GM12874 (cell line): ENCODE results near the gene WHRN.

Experiments
- TF ChIP-seq, protein P1 (sequence below): IDR thresholded peaks from 2 replicates; pipeline ENCODE4 v1.5.1; 2011; ENCODE audit warnings: low read depth, mild to moderate bottlenecking, control low read depth, low read length, moderate library complexity; ENCODE audit not compliant: insufficient read depth

WHRN gene

DNA sequence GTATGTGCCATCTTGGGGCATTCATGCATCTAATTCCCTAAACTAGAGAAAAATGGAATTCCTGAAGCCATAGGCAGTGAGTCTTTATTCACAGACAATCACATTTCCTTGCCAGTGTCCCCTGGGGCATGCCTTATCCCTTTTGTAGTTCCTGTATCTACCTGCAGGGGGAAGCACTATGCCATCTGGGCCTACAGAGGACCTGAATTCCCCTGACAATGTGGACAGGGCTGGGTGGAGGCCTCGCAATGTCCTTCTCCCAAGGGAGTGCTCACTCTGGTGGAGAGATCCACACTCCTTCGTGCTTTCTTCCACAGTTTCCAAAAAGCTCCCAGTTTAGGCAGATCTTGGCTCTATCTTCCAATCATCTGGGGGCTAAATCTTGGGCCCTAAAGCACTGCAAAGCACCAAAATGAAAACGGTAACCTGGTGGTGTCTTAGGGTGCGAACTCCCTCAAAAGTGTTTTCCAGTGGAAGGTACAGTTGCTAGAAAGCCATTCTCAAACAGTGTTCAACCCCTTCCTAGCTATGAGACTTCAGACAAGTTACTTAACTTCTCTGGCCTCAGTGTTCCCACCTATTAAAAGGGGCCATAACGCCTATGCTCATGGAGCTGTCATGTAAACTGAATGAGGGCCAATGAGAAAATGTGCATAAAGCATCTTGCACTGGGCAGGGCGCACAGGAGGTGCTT, 17.5 kb downstream of the WHRN start:
- TF ChIP-seq, protein P1, sequence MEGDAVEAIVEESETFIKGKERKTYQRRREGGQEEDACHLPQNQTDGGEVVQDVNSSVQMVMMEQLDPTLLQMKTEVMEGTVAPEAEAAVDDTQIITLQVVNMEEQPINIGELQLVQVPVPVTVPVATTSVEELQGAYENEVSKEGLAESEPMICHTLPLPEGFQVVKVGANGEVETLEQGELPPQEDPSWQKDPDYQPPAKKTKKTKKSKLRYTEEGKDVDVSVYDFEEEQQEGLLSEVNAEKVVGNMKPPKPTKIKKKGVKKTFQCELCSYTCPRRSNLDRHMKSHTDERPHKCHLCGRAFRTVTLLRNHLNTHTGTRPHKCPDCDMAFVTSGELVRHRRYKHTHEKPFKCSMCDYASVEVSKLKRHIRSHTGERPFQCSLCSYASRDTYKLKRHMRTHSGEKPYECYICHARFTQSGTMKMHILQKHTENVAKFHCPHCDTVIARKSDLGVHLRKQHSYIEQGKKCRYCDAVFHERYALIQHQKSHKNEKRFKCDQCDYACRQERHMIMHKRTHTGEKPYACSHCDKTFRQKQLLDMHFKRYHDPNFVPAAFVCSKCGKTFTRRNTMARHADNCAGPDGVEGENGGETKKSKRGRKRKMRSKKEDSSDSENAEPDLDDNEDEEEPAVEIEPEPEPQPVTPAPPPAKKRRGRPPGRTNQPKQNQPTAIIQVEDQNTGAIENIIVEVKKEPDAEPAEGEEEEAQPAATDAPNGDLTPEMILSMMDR, result peak; percentile 91

DNA sequence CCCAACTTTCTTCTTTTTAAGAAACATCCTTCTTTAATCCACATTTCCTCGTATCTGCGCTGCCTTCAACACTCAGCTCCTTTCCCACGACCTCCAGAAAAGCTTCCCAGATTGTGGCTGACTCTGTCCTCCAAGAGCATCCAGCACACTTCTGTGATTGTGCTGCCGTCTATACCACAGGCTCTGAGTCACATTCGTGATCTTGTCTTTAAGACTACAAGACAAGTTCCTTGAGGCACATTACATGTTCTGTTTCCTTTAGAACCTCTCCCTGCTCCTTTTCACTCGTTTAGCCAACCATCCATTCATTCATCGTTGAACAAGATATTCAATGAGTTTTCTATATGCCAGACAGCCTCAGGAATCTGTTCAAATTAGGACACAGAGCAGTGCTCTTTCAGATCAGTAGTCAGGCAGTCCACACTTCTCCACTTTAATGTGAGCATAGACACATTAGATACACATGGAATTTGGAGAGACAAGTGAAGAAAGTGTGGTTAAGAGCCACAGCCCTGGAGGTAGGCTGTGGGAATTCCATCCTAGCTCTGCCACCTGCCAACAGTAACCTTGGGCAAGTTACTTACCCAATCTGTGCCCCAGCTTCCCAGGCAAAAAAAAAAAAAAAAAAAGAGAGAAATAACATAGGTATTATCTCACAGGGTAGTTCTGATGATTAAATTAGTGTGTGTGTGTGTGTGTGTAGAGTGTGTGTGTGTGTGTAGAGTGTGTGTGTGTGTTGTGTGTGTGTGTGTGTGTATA, 18.9 kb downstream of the WHRN start:
- TF ChIP-seq, protein P1, result no peak

DNA sequence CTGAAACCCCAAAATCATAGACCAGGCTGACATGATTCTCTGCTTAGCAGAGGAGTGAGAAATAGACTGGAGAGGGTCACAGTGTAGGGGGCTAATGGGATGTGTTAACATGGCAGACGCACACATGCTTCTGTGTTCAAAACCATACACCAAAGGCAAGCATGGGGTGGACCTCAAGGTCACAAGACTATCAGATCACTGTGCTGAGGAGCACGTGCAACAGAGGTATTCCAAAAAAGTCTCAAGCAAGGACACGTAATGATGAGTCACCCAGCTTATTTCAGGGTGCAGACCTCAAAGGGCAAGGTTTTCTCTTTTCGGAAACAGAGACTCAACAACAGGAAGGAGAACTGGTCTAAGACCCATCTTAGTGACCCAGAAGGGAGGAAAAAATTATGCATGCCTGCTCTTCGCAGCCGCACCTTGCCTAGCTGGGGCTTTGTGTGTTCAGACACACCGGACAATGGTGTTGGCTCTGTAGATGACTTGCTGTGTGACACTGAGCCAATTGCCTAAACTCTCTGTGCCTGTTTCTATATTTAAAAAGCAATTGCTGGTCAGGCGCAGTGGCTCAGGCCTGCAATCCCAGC, 20.3 kb downstream of the WHRN start:
- TF ChIP-seq, protein P1, result no peak

DNA sequence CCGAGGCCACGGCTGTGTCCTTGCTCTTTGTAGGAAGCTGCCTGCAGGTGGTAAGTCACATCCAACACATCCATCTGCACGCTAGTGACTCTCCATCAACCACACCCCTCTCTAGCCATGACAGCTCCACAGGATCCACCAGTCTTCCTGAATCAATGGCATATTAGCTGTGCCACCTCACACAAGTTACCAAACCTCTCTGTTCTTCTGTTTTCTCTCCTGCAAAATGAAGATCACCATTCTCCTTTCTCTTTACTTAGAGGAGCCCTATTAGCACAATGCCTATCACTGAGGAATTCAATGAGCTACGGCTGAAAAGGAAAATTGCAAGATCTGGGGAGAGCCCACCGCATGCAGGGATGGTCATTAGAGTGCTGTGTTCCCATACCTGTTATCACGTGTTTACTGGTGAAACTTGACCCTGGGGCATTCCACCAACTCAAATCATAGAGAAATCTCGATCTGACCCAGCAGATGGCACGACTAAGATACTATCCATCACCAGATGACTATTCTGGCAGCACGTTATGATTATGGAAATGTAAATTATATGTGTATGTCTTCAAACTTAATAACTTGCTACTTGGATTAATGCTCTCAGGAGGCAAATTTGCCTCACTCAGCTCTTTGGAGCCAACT, 20.9 kb downstream of the WHRN start:
- TF ChIP-seq, protein P1, result no peak

DNA sequence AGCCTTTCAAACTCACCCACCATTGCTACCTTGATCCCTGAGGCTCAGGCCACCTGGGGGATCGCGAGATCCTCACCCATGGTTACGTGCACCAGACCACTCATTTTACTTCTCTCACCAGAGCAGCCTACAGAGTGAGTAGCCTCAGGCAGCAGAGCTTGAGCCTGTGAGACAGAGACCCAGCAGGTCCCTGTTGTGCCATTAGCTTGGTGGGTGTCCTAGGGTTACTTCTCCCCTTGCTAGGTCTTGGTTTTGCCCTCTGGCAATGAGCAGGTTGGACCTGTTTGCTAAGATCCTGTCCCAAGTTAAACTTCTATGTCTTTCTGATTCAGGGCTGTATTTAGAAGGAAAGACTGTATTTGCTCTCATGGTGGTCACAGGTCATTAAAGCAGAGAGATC, 21.8 kb downstream of the WHRN start:
- TF ChIP-seq, protein P1, result no peak

DNA sequence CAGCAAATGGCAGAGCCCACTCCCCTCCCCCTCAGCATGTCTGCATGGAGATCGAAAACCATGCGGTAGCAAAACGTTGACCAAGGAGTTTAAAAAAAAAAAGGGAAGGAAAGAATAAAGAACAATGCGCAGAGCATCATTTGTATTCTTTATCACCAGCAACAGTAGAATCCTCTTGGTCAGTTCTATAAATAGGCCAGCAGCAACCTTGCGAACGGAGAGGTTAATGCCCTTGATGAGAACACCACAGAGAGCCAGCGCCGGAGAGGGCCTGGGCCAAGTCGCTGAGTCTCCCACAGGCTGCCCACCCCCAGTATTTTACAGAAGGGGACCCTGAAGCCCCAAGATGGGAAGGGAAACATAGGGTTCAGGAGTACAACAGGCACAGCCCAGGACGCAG, 22.7 kb downstream of the WHRN start:
- TF ChIP-seq, protein P1, result no peak

DNA sequence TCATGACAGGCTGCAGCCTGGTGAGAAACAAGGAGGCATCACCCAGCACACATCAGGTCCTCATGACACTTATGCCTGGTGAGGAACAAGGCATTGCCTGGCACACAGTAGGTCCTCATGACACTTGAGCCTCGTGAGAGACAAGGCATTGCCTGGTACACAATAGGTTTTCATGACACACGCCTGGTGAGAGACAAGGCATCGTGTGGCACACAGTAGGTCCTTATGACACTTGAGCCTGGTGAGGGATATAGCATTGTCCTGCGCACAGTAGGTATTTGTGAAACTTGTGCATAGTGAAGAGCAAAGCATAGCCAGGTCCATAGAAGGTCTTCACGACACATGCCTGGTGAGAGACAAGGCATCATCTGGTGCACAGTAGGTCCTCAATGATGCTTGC, 23.5 kb downstream of the WHRN start:
- TF ChIP-seq, protein P1, result no peak
